Mesendoderm (in vitro differentiated cells): ENCODE data around the gene THADA.
"Not testable (repeated sequence)": the region's sequence is repeated elsewhere in the genome, so short reads cannot be mapped to it uniquely, and the experiment has no call there.

Experiments
- DNase-seq: peaks from one replicate; pipeline ENCODE4 v3.0.0; 2013
- H2AK5ac ChIP-seq: 2 replicates; pipeline ENCODE4 v1.6.1; 2013; ENCODE audit warnings: low read length, inconsistent platforms
- H2BK120ac ChIP-seq: 2 replicates; pipeline ENCODE4 v1.6.1; 2013; ENCODE audit warnings: low read depth, mild to moderate bottlenecking, low read length, moderate library complexity, mixed read lengths
- H2BK15ac ChIP-seq: replicated peaks from 2 replicates; pipeline ENCODE4 v1.6.1; 2013; ENCODE audit warnings: low read depth, mild to moderate bottlenecking, moderate library complexity
- H2BK5ac ChIP-seq: 2 replicates; pipeline ENCODE4 v1.6.1; 2013; ENCODE audit warnings: low read length, inconsistent platforms
- H3K18ac ChIP-seq: 2 replicates; pipeline ENCODE4 v1.6.1; 2013; ENCODE audit warnings: mild to moderate bottlenecking, low read length, mixed read lengths
- H3K23ac ChIP-seq: one replicate; pipeline ENCODE4 v1.6.1; 2013; ENCODE audit warnings: low read length
- H3K27ac ChIP-seq: 2 replicates; pipeline ENCODE4 v1.5.1; 2013; ENCODE audit warnings: low read depth, mild to moderate bottlenecking, inconsistent platforms, low read length, moderate library complexity
- H3K27me3 ChIP-seq: 2 replicates; pipeline ENCODE4 v1.6.1; 2013; ENCODE audit warnings: low read length, control low read depth, mild to moderate bottlenecking, inconsistent platforms; ENCODE audit not compliant: insufficient read depth, poor library complexity
- H3K36me3 ChIP-seq: 2 replicates; pipeline ENCODE4 v1.6.1; 2013; ENCODE audit warnings: low read length, inconsistent platforms; ENCODE audit not compliant: control insufficient read depth, insufficient read depth
- H3K4ac ChIP-seq: one replicate; pipeline ENCODE4 v1.6.1; 2013; ENCODE audit warnings: low read depth, mild to moderate bottlenecking, low read length, moderate library complexity
- H3K4me1 ChIP-seq: 2 replicates; pipeline ENCODE4 v1.6.1; 2013; ENCODE audit warnings: low read depth, low read length, inconsistent platforms; ENCODE audit not compliant: control insufficient read depth
- H3K4me2 ChIP-seq: 2 replicates; pipeline ENCODE4 v1.6.1; 2013; ENCODE audit warnings: low read length
- H3K4me3 ChIP-seq: 2 replicates; pipeline ENCODE4 v1.5.1; 2013; ENCODE audit warnings: mild to moderate bottlenecking, low read length
- H3K56ac ChIP-seq: one replicate; pipeline ENCODE4 v1.6.1; 2013; ENCODE audit warnings: low read length
- H3K79me1 ChIP-seq: 2 replicates; pipeline ENCODE4 v1.6.1; 2013; ENCODE audit warnings: low read length, inconsistent platforms
- H3K79me2 ChIP-seq: 2 replicates; pipeline ENCODE4 v1.6.1; 2013; ENCODE audit warnings: mild to moderate bottlenecking, low read length; ENCODE audit not compliant: control insufficient read depth, insufficient read depth
- H3K9ac ChIP-seq: 2 replicates; pipeline ENCODE4 v1.6.1; 2013; ENCODE audit warnings: low read length, inconsistent platforms
- H4K5ac ChIP-seq: one replicate; pipeline ENCODE4 v1.6.1; 2013; ENCODE audit warnings: low read length
- H4K8ac ChIP-seq: one replicate; pipeline ENCODE4 v1.6.1; 2013; ENCODE audit warnings: low read depth, mild to moderate bottlenecking, control low read depth, low read length, moderate library complexity
- WGBS: extraction: QIAGEN DNeasy Blood & Tissue Kit; methylation state at CpG from one replicate; pipeline ENCODE4 v1.1.7; 2013; ENCODE audit warnings: low lambda C conversion rate, missing lambda C conversion rate; ENCODE audit not compliant: insufficient coverage; ENCODE audit errors: extremely low coverage; 5-methylcytosine and 5-hydroxymethylcytosine counted together

Gene THADA

DNA sequence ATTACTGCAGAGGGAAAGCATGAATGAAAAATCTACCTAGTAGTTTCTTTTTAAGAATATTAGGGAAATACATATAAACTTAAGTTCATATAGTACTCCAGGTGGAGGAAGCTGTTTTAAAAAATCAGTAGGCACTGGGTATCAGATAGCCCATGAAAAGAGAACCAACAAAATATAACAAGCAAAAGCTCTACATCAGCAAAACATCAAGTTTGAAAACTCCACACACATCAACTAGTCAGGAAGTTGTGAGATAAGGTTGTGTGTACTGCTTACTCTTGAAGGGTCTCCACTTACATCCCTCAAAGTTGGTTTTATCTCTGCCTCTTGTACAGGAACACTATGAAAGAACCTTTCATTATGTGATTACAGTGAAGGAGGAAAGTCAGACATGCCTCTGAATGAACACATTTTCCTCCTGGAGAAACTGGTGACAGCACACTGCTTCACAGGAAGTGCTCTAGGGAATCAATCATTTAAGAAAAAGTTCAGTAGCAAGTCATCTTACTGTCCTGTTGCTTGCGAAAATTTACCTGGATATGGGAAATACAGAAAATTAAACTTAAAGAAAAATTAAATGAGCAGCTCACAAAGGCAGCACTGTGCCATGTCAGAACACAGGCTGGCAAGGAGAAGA lies 57.7 kb downstream of the THADA start:
- H3K79me1 ChIP-seq: no peaks in the 10 kb centered on the region

DNA sequence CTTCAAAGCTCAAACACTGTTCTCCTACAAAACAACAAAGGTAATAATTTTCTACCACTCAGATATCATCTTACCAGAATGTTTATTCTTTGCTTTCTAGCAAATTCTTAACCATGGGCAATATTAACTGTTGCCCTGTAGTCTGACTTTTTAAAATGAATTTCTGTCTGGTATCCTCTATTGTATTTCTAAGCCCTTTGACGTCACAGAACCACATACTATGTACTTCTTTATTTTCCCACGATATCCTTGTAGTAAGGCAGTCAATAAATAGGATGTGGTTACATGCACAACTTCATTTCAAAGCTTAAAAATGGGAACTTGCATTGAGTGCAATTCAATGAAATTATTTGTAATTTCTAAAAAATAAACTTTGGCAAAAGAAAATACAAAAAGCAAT lies 58.7 kb downstream of the THADA start:
- no peak overlapping the region for H4K5ac ChIP-seq
- H3K79me2 ChIP-seq: no peaks in the 10 kb centered on the region
- no peak overlapping the region for H3K18ac ChIP-seq
- H3K4ac ChIP-seq: no peak overlapping the region
- no peak overlapping the region for H3K56ac ChIP-seq
- no peak overlapping the region for H2BK120ac ChIP-seq
- no peak overlapping the region for H2BK5ac ChIP-seq
- DNase-seq: no peak
- H2BK15ac ChIP-seq: no peak overlapping the region
- H3K4me2 ChIP-seq: no peak overlapping the region
- H4K8ac ChIP-seq: no peak overlapping the region
- no peaks in the 10 kb centered on the region for H3K79me1 ChIP-seq
- H2AK5ac ChIP-seq: no peak overlapping the region
- H3K23ac ChIP-seq: no peak overlapping the region
- H3K4me1 ChIP-seq: no peaks in the 10 kb centered on the region
- no CpG with 5 or more reads among the region's 2 CpGs for WGBS
- H3K27ac ChIP-seq: no peak overlapping the region
- no peaks in the 10 kb centered on the region for H3K27me3 ChIP-seq
- peaks cover 1% of the 10 kb centered on the region for H3K36me3 ChIP-seq
- H3K4me3 ChIP-seq: no peak overlapping the region
- no peak overlapping the region for H3K9ac ChIP-seq

More for the DNA sequence above, 57.7 kb downstream of the THADA start:
- Histone ChIP-seq H3K4ac (no peak overlapping the region), H2AK5ac (no peak overlapping the region), H3K27ac (no peak overlapping the region), H3K56ac (no peak overlapping the region), H3K36me3 (peaks cover 1% of the 10 kb centered on the region), H3K79me2 (no peaks in the 10 kb centered on the region), H3K4me1 (no peaks in the 10 kb centered on the region), H3K4me3 (no peak overlapping the region), H3K23ac (no peak overlapping the region), H3K27me3 (no peaks in the 10 kb centered on the region), H3K9ac (no peak overlapping the region), H2BK120ac (no peak overlapping the region), H2BK5ac (no peak overlapping the region), H2BK15ac (no peak overlapping the region), H4K8ac (no peak overlapping the region), H4K5ac (no peak overlapping the region), H3K18ac (no peak overlapping the region), H3K4me2 (no peak overlapping the region)
- no peak for DNase-seq
- no CpG with 5 or more reads among the region's 1 CpG for WGBS

DNA sequence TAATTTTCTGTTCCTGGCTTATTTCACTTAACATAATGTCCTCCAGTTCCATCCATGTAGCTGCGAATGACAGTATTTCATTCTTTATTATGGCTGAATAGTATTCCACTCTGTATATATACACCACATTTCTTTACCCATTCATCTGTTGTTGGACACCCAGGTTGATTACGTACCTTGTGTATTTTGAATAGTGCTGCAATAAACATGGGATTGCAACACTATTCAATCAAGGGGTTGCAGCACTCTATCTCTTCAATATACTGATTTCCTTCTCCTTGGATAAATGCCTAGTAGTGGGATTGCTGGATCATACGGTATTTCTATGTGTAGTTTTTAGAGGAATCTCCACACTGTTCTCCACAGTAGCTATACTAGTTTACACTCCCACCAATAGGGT lies 61.3 kb downstream of the THADA start:
- Histone ChIP-seq H2BK15ac (no peak overlapping the region), H2BK120ac (no peak overlapping the region), H3K79me1 (no peaks in the 10 kb centered on the region), H3K18ac (no peak overlapping the region), H3K27ac (no peak overlapping the region), H3K4me3 (no peak overlapping the region), H4K8ac (no peak overlapping the region), H2AK5ac (no peak overlapping the region), H3K23ac (no peak overlapping the region), H4K5ac (no peak overlapping the region), H3K36me3 (no peaks in the 10 kb centered on the region), H3K79me2 (no peaks in the 10 kb centered on the region), H3K4me2 (no peak overlapping the region), H3K56ac (no peak overlapping the region), H3K4ac (no peak overlapping the region), H2BK5ac (no peak overlapping the region), H3K4me1 (no peaks in the 10 kb centered on the region), H3K9ac (no peak overlapping the region), H3K27me3 (no peaks in the 10 kb centered on the region)
- DNase-seq: no peak
- no CpG with 5 or more reads among the region's 3 CpGs for WGBS

DNA sequence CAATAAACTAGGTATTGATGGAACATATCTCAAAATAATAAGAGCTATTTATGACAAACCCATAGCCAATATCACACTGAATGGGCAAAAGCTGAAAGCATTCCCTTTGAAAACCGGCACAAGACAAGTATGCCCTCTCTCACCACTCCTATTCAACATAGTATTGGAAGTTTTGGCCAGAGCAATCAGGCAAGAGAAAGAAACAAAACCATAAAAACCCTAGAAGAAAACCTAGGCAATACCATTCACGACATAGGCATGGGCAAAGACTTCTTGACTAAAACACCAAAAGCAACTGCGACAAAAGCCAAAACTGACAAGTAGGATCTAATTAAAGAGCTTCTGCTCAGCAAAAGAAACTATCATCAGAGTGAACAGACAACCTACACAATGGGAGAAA lies 63.3 kb downstream of the THADA start:
- H2BK15ac ChIP-seq, H3K79me2 ChIP-seq, H3K4me1 ChIP-seq, H3K36me3 ChIP-seq, H3K27ac ChIP-seq, H3K79me1 ChIP-seq, H3K27me3 ChIP-seq, H3K4ac ChIP-seq, H3K9ac ChIP-seq, H2BK5ac ChIP-seq, H3K23ac ChIP-seq, H4K8ac ChIP-seq, H2BK120ac ChIP-seq, H3K4me2 ChIP-seq, DNase-seq, H3K4me3 ChIP-seq, H4K5ac ChIP-seq, H2AK5ac ChIP-seq, H3K18ac ChIP-seq, H3K56ac ChIP-seq: not testable (repeated sequence)
- no CpG with 5 or more reads among the region's 3 CpGs for WGBS

DNA sequence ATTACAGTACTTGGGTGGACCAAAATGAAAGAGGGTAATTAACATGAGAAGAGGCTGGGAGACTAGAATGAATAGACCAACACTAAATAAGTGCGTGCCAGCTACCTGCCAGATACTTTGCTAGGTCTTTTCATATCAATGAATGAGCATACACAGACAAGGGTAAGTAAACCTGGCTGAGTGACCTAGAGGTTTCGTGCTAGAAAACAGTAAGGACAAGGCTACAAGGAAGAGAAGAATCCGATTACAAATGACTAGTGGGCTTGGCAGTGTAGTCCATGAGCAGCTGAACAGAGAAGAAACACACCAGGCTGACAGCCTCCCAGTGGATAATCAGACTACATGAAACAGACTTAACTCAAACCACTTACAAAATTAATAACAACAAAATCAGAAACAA lies 64.6 kb downstream of the THADA start:
- H3K18ac ChIP-seq: no peak overlapping the region

DNA sequence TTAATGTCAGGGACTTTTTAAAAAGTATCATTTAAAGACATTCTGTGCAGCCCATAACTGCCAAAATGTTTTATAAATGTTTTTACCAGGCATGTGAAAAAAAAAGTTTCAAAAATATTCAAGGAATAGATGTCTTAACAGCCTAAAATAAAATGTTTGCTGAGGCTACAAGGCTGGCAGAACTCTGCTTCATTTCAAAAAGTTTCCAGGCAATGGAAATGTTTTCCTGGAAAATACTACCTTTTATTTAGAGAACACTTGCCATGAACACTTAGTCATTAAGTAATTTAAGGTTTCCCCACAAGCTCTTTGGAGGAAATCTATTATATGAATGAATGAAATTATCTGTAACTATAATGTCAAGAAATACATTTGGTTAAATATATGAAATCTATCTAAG lies 68.8 kb downstream of the THADA start:
- Histone ChIP-seq H3K4ac (no peak overlapping the region), H2BK120ac (no peak overlapping the region), H3K9ac (no peak overlapping the region), H3K18ac (no peak overlapping the region), H4K5ac (no peak overlapping the region), H2BK5ac (no peak overlapping the region), H4K8ac (no peak overlapping the region), H3K27ac (no peak overlapping the region), H2AK5ac (no peak overlapping the region), H3K56ac (no peak overlapping the region), H3K27me3 (no peaks in the 10 kb centered on the region), H3K4me3 (no peak overlapping the region), H3K23ac (no peak overlapping the region), H3K79me2 (no peaks in the 10 kb centered on the region), H3K4me1 (no peaks in the 10 kb centered on the region), H2BK15ac (no peak overlapping the region), H3K79me1 (no peaks in the 10 kb centered on the region), H3K36me3 (no peaks in the 10 kb centered on the region), H3K4me2 (no peak overlapping the region)
- DNase-seq: no peak

More for the DNA sequence above, 64.6 kb downstream of the THADA start:
- Histone ChIP-seq H3K4me1 (no peaks in the 10 kb centered on the region), H2AK5ac (no peak overlapping the region), H3K27ac (no peak overlapping the region), H3K4me2 (no peak overlapping the region), H3K23ac (no peak overlapping the region), H3K36me3 (no peaks in the 10 kb centered on the region), H4K5ac (no peak overlapping the region), H3K79me1 (no peaks in the 10 kb centered on the region), H4K8ac (no peak overlapping the region), H2BK5ac (no peak overlapping the region), H2BK15ac (no peak overlapping the region), H3K79me2 (no peaks in the 10 kb centered on the region), H3K56ac (no peak overlapping the region), H3K4ac (no peak overlapping the region), H3K9ac (no peak overlapping the region), H3K27me3 (no peaks in the 10 kb centered on the region), H3K4me3 (no peak overlapping the region), H2BK120ac (no peak overlapping the region)
- no peak for DNase-seq
- no CpG with 5 or more reads among the region's 3 CpGs for WGBS
